ENCODE results near the gene NCAM2.

NCAM2 gene

DNA sequence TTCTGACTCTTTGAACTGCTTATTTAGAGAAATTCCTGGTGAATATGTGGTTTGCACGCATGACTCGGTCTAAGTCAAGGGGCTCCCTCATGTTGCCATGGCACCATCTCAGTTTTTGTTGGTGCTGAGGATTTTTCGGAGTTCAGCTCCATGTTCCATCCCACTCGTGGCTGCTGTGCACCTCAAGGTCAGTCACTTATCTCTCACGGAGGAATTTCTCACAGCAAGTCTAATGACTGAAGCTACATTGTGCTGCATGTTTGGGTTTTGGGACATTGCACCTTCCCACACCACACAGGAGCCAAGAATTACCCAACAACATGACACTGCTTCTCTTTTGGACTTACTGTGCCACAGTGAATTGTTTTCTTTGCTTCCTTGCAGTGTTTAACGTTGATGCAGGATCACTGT is 269.9 kb downstream of the NCAM2 start:
- H3K4me3 ChIP-seq (replicated peaks in 1 of 2; ENCODE audit: low read depth in 2 of 2, low read length in 2 of 2) = no peak overlapping the region
- TF ChIP-seq, protein P1, sequence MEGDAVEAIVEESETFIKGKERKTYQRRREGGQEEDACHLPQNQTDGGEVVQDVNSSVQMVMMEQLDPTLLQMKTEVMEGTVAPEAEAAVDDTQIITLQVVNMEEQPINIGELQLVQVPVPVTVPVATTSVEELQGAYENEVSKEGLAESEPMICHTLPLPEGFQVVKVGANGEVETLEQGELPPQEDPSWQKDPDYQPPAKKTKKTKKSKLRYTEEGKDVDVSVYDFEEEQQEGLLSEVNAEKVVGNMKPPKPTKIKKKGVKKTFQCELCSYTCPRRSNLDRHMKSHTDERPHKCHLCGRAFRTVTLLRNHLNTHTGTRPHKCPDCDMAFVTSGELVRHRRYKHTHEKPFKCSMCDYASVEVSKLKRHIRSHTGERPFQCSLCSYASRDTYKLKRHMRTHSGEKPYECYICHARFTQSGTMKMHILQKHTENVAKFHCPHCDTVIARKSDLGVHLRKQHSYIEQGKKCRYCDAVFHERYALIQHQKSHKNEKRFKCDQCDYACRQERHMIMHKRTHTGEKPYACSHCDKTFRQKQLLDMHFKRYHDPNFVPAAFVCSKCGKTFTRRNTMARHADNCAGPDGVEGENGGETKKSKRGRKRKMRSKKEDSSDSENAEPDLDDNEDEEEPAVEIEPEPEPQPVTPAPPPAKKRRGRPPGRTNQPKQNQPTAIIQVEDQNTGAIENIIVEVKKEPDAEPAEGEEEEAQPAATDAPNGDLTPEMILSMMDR (IDR thresholded peaks at IDR 0.05; ENCODE audit: low read depth, low read length) = no peak
- no peak for DNase-seq (ENCODE audit: low read depth in 2 of 2)

DNA sequence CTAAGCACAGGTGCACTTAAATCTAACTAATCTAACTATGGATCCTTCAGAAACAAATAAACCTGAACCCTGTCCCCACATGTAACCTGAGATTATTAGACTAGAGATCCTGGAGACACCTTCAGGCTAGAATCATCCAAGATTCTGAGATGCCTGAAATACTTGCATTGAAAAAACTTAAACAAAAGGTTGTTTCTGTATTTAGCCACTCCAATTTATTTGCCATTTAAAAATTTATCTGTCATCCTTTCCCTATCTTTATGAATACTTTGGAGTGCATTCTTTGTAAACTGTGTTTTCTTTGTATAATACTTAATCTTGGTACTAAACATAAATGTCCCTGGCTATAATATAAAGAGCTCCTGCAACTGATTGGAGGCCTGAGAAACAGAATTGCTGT is 270.7 kb downstream of the NCAM2 start:
- DNase-seq (ENCODE audit: low read depth in 2 of 2) = no peak
- TF ChIP-seq, protein P1 (IDR thresholded peaks at IDR 0.05; ENCODE audit: low read depth, low read length) = no peak
- H3K4me3 ChIP-seq (replicated peaks in 1 of 2; ENCODE audit: low read depth in 2 of 2, low read length in 2 of 2) = no peak overlapping the region

DNA sequence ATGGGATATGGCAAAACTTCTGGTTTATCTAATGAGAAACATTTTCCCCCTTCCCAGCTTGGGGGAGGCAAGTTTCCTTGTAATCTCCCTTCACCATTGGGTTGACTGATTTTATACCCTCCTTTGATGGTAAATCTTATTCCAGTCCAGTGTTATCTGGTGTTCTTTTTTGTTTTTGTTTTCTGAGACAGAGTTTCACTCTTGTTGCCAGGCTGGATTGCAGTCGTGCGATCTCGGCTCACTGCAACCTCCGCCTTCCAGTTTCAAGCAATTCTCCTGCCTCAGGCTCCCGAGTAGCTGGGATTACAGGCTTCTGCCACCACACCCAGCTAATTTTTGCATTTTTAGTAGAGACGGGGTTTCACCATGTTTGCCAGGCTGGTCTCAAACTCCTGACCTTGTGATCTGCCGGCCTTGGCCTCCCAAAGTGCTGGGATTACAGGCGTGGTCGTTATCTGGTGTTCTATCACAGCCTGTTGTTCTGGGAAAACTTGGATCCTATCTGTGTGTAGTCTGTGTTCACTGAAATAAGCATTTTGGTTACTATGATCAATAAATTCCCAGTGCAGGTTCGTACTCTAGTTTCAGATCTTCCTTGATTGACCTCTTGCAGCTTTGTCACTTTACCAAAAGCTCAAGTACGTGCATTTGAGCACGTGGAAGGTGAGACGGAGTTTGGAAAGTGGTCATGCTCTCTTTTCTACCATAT is 281.1 kb downstream of the NCAM2 start:
- H3K4me3 ChIP-seq (replicated peaks in 1 of 2; ENCODE audit: low read depth in 2 of 2, low read length in 2 of 2) = no peak overlapping the region
- no peak for DNase-seq (ENCODE audit: low read depth in 2 of 2)
- TF ChIP-seq, protein P1 (IDR thresholded peaks at IDR 0.05; ENCODE audit: low read depth, low read length) = no peak

DNA sequence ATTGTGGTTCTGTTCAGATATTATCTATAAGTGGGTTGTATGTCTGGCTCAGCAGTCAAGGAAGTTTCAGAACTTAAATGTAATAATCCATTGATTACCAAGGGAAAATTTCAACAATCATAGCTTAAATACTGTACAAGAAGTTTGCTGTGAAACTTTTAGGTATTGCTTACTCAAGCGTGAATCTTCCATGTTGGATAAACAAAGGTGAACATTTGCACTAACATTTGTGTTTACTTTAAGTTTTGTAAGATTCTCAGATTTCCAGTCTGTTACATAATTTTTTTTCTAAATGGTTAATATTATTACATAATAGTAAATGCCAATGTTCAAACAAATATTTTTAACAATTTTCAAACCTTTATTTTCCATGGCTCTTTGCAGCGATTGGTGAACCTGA is 285.6 kb downstream of the NCAM2 start:
- TF ChIP-seq, protein P1 (IDR thresholded peaks at IDR 0.05; ENCODE audit: low read depth, low read length) = no peak
- no peak for DNase-seq (ENCODE audit: low read depth in 2 of 2)
- no peak overlapping the region for H3K4me3 ChIP-seq (replicated peaks in 1 of 2; ENCODE audit: low read depth in 2 of 2, low read length in 2 of 2)

DNA sequence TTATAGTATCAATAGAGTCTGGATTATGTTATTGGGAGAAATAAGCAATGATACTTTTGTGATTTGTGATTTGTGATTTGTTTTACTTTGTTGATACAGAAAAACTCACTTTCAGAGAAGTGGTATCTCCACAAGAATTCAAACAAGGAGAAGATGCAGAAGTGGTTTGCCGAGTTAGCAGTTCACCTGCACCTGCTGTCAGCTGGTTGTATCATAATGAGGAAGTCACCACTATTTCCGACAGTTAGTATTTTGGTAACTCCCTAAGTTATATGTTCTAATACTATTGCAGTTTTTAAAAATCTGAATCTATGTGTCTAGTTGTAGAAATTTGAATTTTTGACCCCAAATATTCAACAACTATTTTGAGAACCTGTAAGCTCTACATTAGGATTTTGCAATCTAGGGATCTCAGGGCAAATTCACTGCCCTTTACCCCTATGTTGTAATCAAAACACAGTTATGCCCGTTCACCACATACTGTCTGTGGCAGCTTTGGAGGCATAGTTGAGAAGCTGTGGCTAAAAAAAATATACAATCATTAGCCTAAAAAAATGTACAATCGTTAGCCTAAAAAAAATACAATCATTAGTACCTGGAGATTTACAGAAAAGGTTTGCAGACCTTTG is 288.1 kb downstream of the NCAM2 start:
- DNase-seq (ENCODE audit: low read depth in 2 of 2) = no peak
- TF ChIP-seq, protein P1 (IDR thresholded peaks at IDR 0.05; ENCODE audit: low read depth, low read length) = no peak
- H3K4me3 ChIP-seq (replicated peaks in 1 of 2; ENCODE audit: low read depth in 2 of 2, low read length in 2 of 2) = no peak overlapping the region

DNA sequence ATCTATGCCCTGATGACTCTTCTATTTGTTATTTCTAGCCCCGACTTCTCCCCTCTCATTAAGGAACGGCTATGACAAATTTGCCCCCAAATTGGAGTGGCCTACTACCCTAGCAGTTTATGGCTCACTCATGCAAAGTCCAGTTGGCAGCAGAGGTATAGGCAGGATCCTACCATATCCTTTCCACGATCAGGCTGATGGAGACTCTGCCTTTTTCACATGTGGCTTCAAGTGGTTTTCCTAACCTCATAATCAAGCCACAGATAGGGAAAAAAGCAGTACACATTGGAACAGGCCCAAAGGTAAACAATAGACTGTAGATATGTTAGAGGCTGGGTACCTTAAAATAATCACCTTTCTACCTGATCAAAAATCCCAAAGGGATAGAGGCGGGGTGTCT is 292.5 kb downstream of the NCAM2 start:
- TF ChIP-seq, protein P1 (IDR thresholded peaks at IDR 0.05; ENCODE audit: low read depth, low read length) = no peak
- no peak overlapping the region for H3K4me3 ChIP-seq (replicated peaks in 1 of 2; ENCODE audit: low read depth in 2 of 2, low read length in 2 of 2)
- no peak for DNase-seq (ENCODE audit: low read depth in 2 of 2)
